Bronchial epithelial cell (primary cell): ENCODE measurements around the gene ZFP92. TPM values are rescaled to one million over a fixed set of nuclear protein-coding genes. Genes with fewer than 3 reads are reported as not detected.

Source experiments
- DNase-seq: peaks from one replicate; pipeline ENCODE4 v3.0.0-alpha.2; 2010; ENCODE audit warnings: low read depth
- FAIRE-seq: peaks from 2 replicates; lab custom pipeline; 2011; peaks lifted over from hg19 to GRCh38; lab: Jason Lieb, UNC
- H3K27me3 ChIP-seq: 2 replicates; pipeline ENCODE4 v1.5.1; 2011; ENCODE audit warnings: low read length; ENCODE audit not compliant: control insufficient read depth, insufficient read depth
- H3K36me3 ChIP-seq: 2 replicates; pipeline ENCODE4 v1.5.1; 2011; ENCODE audit warnings: low read length; ENCODE audit not compliant: control insufficient read depth, insufficient read depth
- H3K4me3 ChIP-seq: 2 replicates; pipeline ENCODE4 v1.5.1; 2011; ENCODE audit warnings: mild to moderate bottlenecking, low read depth, low read length, control low read depth
- total RNA-seq: library from RNA; depleted of rRNA; stranded (reverse); fragments of >200 nt; gene quantifications from 2 replicates; pipeline ENCODE4 v1.2.1, GENCODE V29; 2014
- TF ChIP-seq, protein P1 (sequence below): IDR thresholded peaks from 2 replicates; pipeline ENCODE4 v1.5.1; 2011; ENCODE audit warnings: mild to moderate bottlenecking, moderate library complexity, low read length, control low read depth, inconsistent platforms; ENCODE audit not compliant: insufficient read depth, severe bottlenecking

ZFP92 gene, protein sequence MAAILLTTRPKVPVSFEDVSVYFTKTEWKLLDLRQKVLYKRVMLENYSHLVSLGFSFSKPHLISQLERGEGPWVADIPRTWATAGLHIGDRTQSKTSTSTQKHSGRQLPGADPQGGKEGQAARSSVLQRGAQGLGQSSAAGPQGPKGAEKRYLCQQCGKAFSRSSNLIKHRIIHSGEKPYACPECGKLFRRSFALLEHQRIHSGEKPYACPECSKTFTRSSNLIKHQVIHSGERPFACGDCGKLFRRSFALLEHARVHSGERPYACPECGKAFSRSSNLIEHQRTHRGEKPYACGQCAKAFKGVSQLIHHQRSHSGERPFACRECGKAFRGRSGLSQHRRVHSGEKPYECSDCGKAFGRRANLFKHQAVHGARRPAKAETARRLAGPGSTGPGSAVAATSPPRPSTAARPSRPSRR
- total RNA-seq: 0.53 and 1.3 TPM in 2 replicates

DNA sequence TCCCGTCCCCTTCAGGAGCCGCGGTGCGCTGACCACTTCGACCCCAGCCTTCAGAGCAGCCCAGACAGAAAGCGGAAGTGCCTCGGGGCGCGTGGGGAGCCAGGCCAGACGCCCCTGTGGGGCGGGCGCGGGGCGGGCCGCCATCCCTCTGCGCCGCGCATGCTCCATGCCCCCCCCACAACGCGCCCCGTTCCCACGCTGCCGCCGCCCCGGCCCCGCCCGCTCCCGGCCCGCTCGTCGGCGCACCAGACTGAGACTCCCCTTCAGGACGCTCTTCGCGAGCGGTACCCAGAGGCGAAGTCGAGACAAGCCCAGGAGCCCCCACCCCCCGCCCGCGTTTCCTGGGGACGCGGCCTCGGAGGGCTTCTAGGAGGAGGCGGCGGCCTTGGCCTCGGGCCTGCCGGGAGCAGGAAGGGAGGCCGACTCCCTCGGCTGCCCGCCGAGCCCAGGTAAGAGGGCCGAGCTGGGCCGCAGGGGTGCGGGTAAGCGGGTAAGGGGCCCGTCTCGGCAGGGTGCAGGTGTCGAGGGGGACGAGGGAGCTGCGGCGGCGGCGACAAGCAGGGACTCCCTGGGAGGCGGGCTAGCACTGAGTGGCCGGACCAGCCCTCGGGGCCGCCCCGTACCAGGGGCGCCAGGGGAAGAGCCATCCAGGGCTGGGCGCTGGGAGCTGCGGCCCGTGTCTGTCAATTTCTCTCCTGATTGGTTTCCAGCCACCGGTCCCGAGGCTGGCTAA, at the start of gene ZFP92:
Gene ZFP92, plus strand, starts transcription at position 218 of the 733 bp plus-strand sequence. CDS start 6,851 bp downstream, outside the sequence.
- TF ChIP-seq, protein P1, sequence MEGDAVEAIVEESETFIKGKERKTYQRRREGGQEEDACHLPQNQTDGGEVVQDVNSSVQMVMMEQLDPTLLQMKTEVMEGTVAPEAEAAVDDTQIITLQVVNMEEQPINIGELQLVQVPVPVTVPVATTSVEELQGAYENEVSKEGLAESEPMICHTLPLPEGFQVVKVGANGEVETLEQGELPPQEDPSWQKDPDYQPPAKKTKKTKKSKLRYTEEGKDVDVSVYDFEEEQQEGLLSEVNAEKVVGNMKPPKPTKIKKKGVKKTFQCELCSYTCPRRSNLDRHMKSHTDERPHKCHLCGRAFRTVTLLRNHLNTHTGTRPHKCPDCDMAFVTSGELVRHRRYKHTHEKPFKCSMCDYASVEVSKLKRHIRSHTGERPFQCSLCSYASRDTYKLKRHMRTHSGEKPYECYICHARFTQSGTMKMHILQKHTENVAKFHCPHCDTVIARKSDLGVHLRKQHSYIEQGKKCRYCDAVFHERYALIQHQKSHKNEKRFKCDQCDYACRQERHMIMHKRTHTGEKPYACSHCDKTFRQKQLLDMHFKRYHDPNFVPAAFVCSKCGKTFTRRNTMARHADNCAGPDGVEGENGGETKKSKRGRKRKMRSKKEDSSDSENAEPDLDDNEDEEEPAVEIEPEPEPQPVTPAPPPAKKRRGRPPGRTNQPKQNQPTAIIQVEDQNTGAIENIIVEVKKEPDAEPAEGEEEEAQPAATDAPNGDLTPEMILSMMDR: no peak
- Histone ChIP-seq H3K27me3 (peaks cover 6% of the 10 kb centered on the region), H3K36me3 (no peaks in the 10 kb centered on the region), H3K4me3 (peak within 1 kb of the TSS; percentile 23)
- no peak for DNase-seq
- FAIRE-seq: no peak

DNA sequence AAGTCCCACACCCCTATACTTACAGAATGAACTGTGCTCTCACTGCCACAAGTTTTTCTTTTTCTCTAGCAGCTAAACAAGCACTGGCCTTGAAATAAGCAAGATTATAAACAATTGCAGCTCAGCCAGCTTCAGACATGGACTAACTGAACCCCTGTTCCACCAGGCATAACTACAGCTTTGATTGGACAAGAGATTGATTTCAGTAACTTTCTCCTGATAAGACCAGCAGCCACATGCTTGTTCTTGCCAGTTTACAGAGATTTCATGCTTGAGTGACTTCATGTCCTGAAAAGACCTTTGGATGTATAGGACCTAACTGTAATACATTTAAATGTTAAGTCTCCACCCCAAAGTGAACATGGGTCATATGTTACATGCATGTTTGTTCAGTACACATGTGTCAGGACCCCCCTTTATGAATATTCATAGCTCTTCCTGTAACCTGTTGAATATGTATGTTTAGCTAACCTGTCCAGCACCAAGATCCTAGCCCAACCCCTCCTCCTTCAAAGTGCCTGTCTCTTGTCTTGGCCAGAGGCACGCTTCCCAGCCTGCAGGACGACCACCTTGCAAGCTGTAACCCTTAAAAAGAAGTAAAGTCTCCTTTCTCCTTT, 49.4 kb upstream of the ZFP92 start:
- DNase-seq (no peak), FAIRE-seq (no peak)
- Histone ChIP-seq H3K27me3 (no peaks in the 10 kb centered on the region), H3K36me3 (no peaks in the 10 kb centered on the region), H3K4me3 (no peak overlapping the region)
- TF ChIP-seq, protein P1: no peak

DNA sequence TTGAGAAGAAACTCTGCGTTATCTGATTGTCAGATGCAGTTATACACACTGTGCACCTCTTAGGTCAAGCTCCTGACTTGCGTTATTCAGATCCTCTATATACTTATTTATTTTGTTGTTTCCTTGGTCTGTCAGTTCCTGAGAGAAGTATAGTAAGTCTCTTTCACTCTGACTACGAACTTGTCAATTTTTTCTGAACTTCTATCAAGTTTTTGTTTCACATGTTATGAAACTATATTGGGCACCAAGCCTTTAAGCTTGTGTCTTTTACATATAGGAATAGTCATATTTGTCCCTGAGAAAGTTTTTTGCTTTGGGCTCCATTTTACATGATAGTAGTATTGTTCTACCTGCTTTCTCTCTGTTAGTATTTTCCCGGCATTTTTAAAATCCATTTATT, 45.6 kb upstream of the ZFP92 start:
- H3K4me3 ChIP-seq: no peak overlapping the region
- H3K27me3 ChIP-seq: no peaks in the 10 kb centered on the region
- H3K36me3 ChIP-seq: no peaks in the 10 kb centered on the region
- FAIRE-seq: no peak
- DNase-seq: no peak
- TF ChIP-seq, protein P1: no peak

DNA sequence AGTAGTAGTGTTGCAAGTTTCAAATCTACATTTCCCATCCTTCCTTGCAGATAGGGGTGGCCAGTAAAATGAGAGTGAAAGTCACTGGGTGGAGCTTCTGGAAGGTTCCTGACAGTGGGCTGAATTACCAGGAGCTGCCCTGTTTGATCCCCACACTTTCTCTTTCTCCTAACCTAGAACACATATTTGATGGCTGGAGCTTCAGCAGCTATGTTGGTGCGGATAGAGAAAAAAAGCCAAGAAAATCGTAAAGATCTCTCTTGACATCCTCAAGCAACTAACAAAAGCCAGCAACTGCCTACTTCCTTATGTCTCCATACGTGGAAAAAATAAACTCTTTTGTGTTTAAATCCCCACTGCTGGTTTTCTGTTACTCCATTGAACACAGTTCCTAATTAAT, 45.2 kb upstream of the ZFP92 start:
- FAIRE-seq (no peak), DNase-seq (no peak)
- H3K27me3 ChIP-seq: no peaks in the 10 kb centered on the region
- no peaks in the 10 kb centered on the region for H3K36me3 ChIP-seq
- no peak overlapping the region for H3K4me3 ChIP-seq
- TF ChIP-seq, protein P1: no peak

DNA sequence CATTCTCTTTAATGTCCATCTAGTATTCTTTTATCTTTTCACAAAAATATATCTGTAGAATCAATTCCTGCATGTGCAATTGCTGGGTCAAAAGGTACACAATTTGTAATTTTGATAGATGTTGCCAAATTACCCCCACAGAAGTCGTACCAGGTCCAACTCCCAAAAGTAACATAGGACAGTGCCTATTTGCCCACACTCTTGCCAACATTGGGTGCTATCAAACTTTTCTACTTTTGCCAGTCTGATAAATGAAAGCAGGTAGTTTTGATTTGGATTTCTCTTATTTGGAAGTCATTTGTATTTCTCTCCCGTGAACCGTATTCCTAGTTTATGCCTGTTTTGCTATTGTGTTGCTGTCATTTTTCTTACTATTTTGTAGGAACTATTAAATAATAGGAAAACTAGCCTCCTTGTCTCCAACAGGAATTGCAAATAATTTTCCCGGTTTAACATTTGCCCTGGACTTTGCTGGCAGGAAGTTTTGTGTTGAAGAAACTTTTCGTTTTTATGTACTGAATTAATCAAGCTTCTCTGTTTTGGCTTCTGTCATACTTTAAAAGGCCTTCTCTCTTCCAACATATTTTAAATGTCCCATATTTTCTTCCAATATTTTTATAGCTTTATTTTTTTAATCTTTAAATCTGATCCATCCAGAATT, 44.3 kb upstream of the ZFP92 start:
- Histone ChIP-seq H3K4me3 (no peak overlapping the region), H3K36me3 (no peaks in the 10 kb centered on the region), H3K27me3 (no peaks in the 10 kb centered on the region)
- DNase-seq (no peak), FAIRE-seq (no peak)
- TF ChIP-seq, protein P1: no peak
